ENCODE results near the gene TESPA1.
"Not testable (repeated sequence)": the region's sequence is repeated elsewhere in the genome, so short reads cannot be mapped to it uniquely, and the experiment has no call there.

The TESPA1 gene

DNA sequence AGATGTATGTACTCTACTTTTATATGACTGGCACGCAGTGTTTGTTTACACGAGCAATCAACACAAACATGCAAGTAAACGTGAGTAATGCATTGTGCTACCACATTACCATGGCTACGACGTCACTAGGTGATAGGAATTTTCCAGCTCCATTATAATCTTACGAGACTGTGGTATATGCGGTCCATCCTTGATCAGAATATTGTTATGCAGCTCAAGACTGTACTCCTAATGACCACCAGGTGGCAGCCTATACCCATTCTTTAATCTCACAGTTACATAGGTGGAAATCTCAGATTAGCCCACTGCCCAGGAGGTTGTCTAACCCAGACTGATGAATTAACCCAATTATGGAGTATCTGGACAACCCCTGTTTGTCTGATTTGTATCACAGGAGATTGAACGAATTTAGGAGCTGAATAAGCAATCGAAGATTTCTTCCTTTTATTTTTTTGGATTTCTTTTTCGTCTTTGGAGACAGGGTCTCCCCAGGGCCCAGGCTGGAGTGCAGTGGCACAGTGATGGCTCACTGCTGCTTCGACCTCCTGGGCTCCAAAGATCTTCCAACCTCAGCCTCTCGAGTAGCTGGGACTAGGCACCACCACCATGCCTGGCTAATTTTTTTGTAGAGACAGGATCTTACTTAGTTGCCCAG lies 8.7 kb upstream of the TESPA1 start:
- no peak overlapping the region for H3K4me3 ChIP-seq (ENCODE audit: low read depth, low read length)
- DNase-seq (ENCODE audit: low read depth): peak; percentile 44
- TF ChIP-seq, protein P1, sequence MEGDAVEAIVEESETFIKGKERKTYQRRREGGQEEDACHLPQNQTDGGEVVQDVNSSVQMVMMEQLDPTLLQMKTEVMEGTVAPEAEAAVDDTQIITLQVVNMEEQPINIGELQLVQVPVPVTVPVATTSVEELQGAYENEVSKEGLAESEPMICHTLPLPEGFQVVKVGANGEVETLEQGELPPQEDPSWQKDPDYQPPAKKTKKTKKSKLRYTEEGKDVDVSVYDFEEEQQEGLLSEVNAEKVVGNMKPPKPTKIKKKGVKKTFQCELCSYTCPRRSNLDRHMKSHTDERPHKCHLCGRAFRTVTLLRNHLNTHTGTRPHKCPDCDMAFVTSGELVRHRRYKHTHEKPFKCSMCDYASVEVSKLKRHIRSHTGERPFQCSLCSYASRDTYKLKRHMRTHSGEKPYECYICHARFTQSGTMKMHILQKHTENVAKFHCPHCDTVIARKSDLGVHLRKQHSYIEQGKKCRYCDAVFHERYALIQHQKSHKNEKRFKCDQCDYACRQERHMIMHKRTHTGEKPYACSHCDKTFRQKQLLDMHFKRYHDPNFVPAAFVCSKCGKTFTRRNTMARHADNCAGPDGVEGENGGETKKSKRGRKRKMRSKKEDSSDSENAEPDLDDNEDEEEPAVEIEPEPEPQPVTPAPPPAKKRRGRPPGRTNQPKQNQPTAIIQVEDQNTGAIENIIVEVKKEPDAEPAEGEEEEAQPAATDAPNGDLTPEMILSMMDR (IDR thresholded peaks at IDR 0.05; ENCODE audit: low read depth, low read length, missing control alignments): peak; percentile 70

GRCh38 chr12:54991991-54992375 lies 7.4 kb upstream of the TESPA1 start:
- TF ChIP-seq, protein P1 (IDR thresholded peaks at IDR 0.05; ENCODE audit: low read depth, low read length, missing control alignments): no peak
- no peak overlapping the region for H3K4me3 ChIP-seq (ENCODE audit: low read depth, low read length)
- DNase-seq (ENCODE audit: low read depth): no peak

- peak overlapping the region; percentile 31 for H3K4me3 ChIP-seq (ENCODE audit: low read depth, low read length)
- TF ChIP-seq, protein P1 (IDR thresholded peaks at IDR 0.05; ENCODE audit: low read depth, low read length, missing control alignments): no peak
- DNase-seq (ENCODE audit: low read depth): peak; percentile 75
Observed at GRCh38 chr12:54991161-54991990, 6.8 kb upstream of the TESPA1 start.

GRCh38 chr12:54989829-54990228 lies 5.3 kb upstream of the TESPA1 start:
- TF ChIP-seq, protein P1 (IDR thresholded peaks at IDR 0.05; ENCODE audit: low read depth, low read length, missing control alignments): no peak
- no peak overlapping the region for H3K4me3 ChIP-seq (ENCODE audit: low read depth, low read length)
- no peak for DNase-seq (ENCODE audit: low read depth)

DNA sequence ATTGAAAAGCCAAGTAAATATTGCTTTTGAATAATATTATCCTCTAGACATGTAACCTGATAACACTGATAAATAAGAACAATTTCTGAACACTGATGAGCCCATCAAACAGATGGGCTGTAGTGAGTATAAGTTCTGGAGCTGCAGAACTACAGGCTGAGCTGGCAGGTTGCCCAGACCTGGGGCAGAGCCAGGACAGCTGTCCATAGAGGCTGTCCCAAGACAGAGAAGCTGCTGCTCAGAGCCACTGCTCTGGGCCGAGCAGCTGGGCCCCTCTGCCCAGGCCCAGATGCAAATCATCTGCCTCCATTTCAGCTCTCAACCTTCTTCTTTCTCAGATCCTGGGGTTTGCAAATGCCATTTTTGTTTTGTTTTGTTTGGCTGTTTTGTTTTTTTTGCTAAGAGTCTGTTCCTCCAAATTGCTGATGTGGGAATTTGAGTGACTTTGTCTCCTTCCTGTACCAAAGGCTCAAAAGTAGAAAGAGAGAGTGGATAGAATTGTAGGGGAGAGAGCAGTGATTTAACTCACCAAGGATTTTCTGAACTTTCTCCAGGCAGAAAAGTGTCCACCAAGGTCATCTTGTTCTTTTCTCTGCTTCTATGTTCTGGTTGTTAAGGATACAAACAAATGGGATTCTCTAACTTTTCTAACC lies 4.0 kb upstream of the TESPA1 start:
- no peak overlapping the region for H3K4me3 ChIP-seq (ENCODE audit: low read depth, low read length)
- no peak for DNase-seq (ENCODE audit: low read depth)
- TF ChIP-seq, protein P1 (IDR thresholded peaks at IDR 0.05; ENCODE audit: low read depth, low read length, missing control alignments): no peak

- TF ChIP-seq, protein P1 (IDR thresholded peaks at IDR 0.05; ENCODE audit: low read depth, low read length, missing control alignments): no peak
- H3K4me3 ChIP-seq (ENCODE audit: low read depth, low read length): no peak overlapping the region
- DNase-seq (ENCODE audit: low read depth): no peak
Observed at GRCh38 chr12:54987611-54988231, 3.2 kb upstream of the TESPA1 start.

DNA sequence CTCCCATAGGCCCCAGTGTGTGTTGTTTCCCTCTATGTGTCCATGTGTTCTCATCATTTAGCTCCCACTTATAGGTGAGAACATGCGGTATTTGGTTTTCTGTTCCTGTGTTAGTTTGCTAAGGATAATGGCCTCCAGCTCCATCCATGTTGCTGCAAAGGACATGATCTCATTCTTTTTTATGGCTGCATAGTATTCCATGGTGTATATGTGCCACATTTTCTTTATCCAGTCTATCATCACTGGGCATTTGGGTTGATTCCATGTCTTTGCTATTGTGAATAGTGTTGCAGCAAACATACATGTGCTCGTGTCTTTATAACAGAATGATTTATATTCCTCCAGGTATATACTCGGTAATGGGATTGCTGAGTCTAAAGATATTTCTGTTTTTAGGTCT lies 2.2 kb upstream of the TESPA1 start:
- not testable (repeated sequence) for H3K4me3 ChIP-seq (ENCODE audit: low read depth, low read length); DNase-seq (ENCODE audit: low read depth)

Data from GM12864 (cell line).